Peyer's patch (tissue), 4 donors: ENCODE data around the gene RAPGEF3.

ENCODE experiments used
- POLR2A ChIP-seq, 2 donors: fragments of 450-650 bp; IDR thresholded peaks; one replicate each; pipeline ENCODE4 v1.5.1; 2017; ENCODE audit warnings: antibody characterized with exemption in 2 of 2, mild to moderate bottlenecking in 2 of 2, moderate library complexity in 2 of 2
- TF ChIP-seq, protein P1 (sequence below), 6 experiments: fragments of 450-650 bp in 4 of 6; fragments of 200-600 bp in 2 of 6; sonication (generic) in 1 of 6; IDR thresholded peaks; one replicate each; pipeline ENCODE4 v1.5.1; 2017 to 2019; ENCODE audit warnings: antibody characterized with exemption in 6 of 6, mild to moderate bottlenecking in 3 of 6, moderate library complexity in 1 of 6

GRCh38 chr12:47722136-47722834 is 36.4 kb downstream of the RAPGEF3 start:
- TF ChIP-seq, protein P1, sequence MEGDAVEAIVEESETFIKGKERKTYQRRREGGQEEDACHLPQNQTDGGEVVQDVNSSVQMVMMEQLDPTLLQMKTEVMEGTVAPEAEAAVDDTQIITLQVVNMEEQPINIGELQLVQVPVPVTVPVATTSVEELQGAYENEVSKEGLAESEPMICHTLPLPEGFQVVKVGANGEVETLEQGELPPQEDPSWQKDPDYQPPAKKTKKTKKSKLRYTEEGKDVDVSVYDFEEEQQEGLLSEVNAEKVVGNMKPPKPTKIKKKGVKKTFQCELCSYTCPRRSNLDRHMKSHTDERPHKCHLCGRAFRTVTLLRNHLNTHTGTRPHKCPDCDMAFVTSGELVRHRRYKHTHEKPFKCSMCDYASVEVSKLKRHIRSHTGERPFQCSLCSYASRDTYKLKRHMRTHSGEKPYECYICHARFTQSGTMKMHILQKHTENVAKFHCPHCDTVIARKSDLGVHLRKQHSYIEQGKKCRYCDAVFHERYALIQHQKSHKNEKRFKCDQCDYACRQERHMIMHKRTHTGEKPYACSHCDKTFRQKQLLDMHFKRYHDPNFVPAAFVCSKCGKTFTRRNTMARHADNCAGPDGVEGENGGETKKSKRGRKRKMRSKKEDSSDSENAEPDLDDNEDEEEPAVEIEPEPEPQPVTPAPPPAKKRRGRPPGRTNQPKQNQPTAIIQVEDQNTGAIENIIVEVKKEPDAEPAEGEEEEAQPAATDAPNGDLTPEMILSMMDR (IDR thresholded peaks at IDR 0.05), result no peak
- TF ChIP-seq POLR2A (IDR thresholded peaks at IDR 0.05), result no peak
